Measurements from ENCODE around the gene TBC1D5. TPM values are rescaled to one million over a fixed set of nuclear protein-coding genes. Genes with fewer than 3 reads are reported as not detected.
"Not testable (repeated sequence)": the region's sequence is repeated elsewhere in the genome, so short reads cannot be mapped to it uniquely, and the experiment has no call there.

TBC1D5 gene
- total and polyA plus RNA-seq, 4 donors, result 11.8 to 75.5 (median 34.5) TPM

- peak in 1 of 2 donors; percentile 62 for DNase-seq
- H3K9me3 ChIP-seq (ENCODE audit: control insufficient read depth, low read length), result no peaks in the 10 kb centered on the region
- no peaks in the 10 kb centered on the region for H3K27me3 ChIP-seq (ENCODE audit: control insufficient read depth in 1 of 2, insufficient read depth in 2 of 2, low read length in 1 of 2)
- no peak overlapping the region for H3K27ac ChIP-seq (ENCODE audit: low read depth in 1 of 2, low read length in 2 of 2)
- H3K36me3 ChIP-seq (ENCODE audit: control insufficient read depth in 1 of 2, insufficient read depth in 2 of 2, low read length in 1 of 2), result no peaks in the 10 kb centered on the region
- 83 to 86% methylated on average over 19 of the region's 19 CpGs for WGBS, 2 donors
- intact Hi-C loops (cut with DNase I), result no loop called here
- H3K4me1 ChIP-seq (ENCODE audit: control insufficient read depth in 1 of 2, insufficient read depth in 2 of 2, low read length in 2 of 2), result no peaks in the 10 kb centered on the region
- ATAC-seq (ENCODE audit: low FRiP score), result peak; percentile 35
- no peak overlapping the region for H3K4me3 ChIP-seq (ENCODE audit: low read length in 2 of 2)
These were observed 608.5 kb downstream of the TBC1D5 start for GRCh38 chr3:17133632-17134545.

GRCh38 chr3:17132286-17133115, 609.9 kb downstream of the TBC1D5 start:
- intact Hi-C loops (cut with DNase I), result no loop called here
- Histone ChIP-seq H3K27ac (ENCODE audit: low read depth in 1 of 2, low read length in 2 of 2) (no peak overlapping the region), H3K4me1 (ENCODE audit: control insufficient read depth in 1 of 2, insufficient read depth in 2 of 2, low read length in 2 of 2) (no peaks in the 10 kb centered on the region), H3K27me3 (ENCODE audit: control insufficient read depth in 1 of 2, insufficient read depth in 2 of 2, low read length in 1 of 2) (no peaks in the 10 kb centered on the region), H3K36me3 (ENCODE audit: control insufficient read depth in 1 of 2, insufficient read depth in 2 of 2, low read length in 1 of 2) (no peaks in the 10 kb centered on the region), H3K4me3 (ENCODE audit: low read length in 2 of 2) (no peak overlapping the region), H3K9me3 (ENCODE audit: control insufficient read depth, low read length) (peaks cover 1% of the 10 kb centered on the region)
- no peak for DNase-seq
- 87 to 90% methylated on average over 10 of the region's 10 CpGs for WGBS, 2 donors
- no peak for ATAC-seq (ENCODE audit: low FRiP score)

- Histone ChIP-seq H3K27ac (ENCODE audit: low read depth in 1 of 2, low read length in 2 of 2) (no peak overlapping the region), H3K4me1 (ENCODE audit: control insufficient read depth in 1 of 2, insufficient read depth in 2 of 2, low read length in 2 of 2) (no peaks in the 10 kb centered on the region), H3K4me3 (ENCODE audit: low read length in 2 of 2) (no peak overlapping the region), H3K27me3 (ENCODE audit: control insufficient read depth in 1 of 2, insufficient read depth in 2 of 2, low read length in 1 of 2) (no peaks in the 10 kb centered on the region), H3K36me3 (ENCODE audit: control insufficient read depth in 1 of 2, insufficient read depth in 2 of 2, low read length in 1 of 2) (no peaks in the 10 kb centered on the region), H3K9me3 (ENCODE audit: control insufficient read depth, low read length) (peaks cover 1% of the 10 kb centered on the region)
- DNase-seq (no peak), ATAC-seq (ENCODE audit: low FRiP score) (no peak)
- intact Hi-C loops (cut with DNase I), result no loop called here
- WGBS, 2 donors, result 52 to 55% methylated on average over 3 of the region's 3 CpGs
These were observed 611.5 kb downstream of the TBC1D5 start for GRCh38 chr3:17130956-17131355.

DNA sequence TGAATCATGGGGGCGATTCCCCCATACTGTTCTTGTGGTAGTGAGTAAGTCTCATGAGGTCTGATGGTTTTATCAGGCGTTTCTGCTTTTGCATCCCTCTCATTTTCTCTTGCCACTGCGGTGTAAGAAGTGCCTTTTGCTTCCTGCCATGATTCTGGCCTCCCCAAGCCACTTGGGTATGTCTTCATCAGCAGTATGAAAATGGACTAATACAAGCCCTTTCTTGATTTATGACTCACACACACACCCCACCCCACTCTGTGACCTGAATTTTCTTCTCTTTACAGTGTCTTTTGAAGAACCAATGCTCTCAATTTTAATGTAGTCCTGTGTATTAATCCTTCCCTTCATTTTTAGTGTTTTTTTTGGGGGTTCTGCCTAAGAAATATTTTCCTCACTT, 612.9 kb downstream of the TBC1D5 start:
- Histone ChIP-seq H3K27ac (ENCODE audit: low read depth in 1 of 2, low read length in 2 of 2) (no peak overlapping the region), H3K36me3 (ENCODE audit: control insufficient read depth in 1 of 2, insufficient read depth in 2 of 2, low read length in 1 of 2) (no peaks in the 10 kb centered on the region), H3K4me3 (ENCODE audit: low read length in 2 of 2) (no peak overlapping the region), H3K4me1 (ENCODE audit: control insufficient read depth in 1 of 2, insufficient read depth in 2 of 2, low read length in 2 of 2) (no peaks in the 10 kb centered on the region), H3K27me3 (ENCODE audit: control insufficient read depth in 1 of 2, insufficient read depth in 2 of 2, low read length in 1 of 2) (no peaks in the 10 kb centered on the region), H3K9me3 (ENCODE audit: control insufficient read depth, low read length) (peaks cover 1% of the 10 kb centered on the region)
- 93% methylated on average over 3 of the region's 3 CpGs for WGBS, 2 donors
- intact Hi-C loops (cut with DNase I), result no loop called here
- no peak for DNase-seq
- ATAC-seq (ENCODE audit: low FRiP score), result no peak

DNA sequence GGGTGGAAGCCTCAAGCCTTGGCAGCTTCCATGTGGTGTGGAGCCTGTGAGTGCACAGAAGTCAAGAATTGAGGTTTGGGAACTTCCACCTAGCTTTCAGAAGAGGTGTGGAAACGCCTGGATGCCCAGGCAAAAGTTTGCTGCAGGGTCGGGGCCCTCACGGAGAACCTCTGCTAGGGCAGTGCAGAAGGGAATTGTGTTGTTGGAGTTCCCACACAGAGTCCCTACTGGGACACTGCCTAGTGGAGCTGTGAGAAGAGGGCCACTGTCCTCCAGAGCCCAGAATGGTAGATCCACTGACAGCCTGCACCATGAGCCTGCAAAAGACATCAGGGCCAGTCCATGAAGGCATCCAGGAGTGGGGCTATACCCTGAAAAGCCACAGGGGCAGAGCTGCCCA, 613.8 kb downstream of the TBC1D5 start:
- H3K4me1 ChIP-seq (ENCODE audit: control insufficient read depth in 1 of 2, insufficient read depth in 2 of 2, low read length in 2 of 2); H3K36me3 ChIP-seq (ENCODE audit: control insufficient read depth in 1 of 2, insufficient read depth in 2 of 2, low read length in 1 of 2); DNase-seq; intact Hi-C loops (cut with DNase I); H3K27ac ChIP-seq (ENCODE audit: low read depth in 1 of 2, low read length in 2 of 2); H3K4me3 ChIP-seq (ENCODE audit: low read length in 2 of 2); H3K9me3 ChIP-seq (ENCODE audit: control insufficient read depth, low read length); ATAC-seq (ENCODE audit: low FRiP score); H3K27me3 ChIP-seq (ENCODE audit: control insufficient read depth in 1 of 2, insufficient read depth in 2 of 2, low read length in 1 of 2): not testable (repeated sequence)
- WGBS, 2 donors, result 94 to 95% methylated on average over 3 of the region's 3 CpGs

GRCh38 chr3:17125738-17126442, 616.5 kb downstream of the TBC1D5 start:
- no peak overlapping the region for H3K4me3 ChIP-seq (ENCODE audit: low read length in 2 of 2)
- WGBS, 2 donors, result 67 to 72% methylated on average over 2 of the region's 2 CpGs
- H3K9me3 ChIP-seq (ENCODE audit: control insufficient read depth, low read length), result peaks cover 1% of the 10 kb centered on the region
- no peaks in the 10 kb centered on the region for H3K4me1 ChIP-seq (ENCODE audit: control insufficient read depth in 1 of 2, insufficient read depth in 2 of 2, low read length in 2 of 2)
- no peak for ATAC-seq (ENCODE audit: low FRiP score)
- intact Hi-C loops (cut with DNase I), result no loop called here
- H3K27me3 ChIP-seq (ENCODE audit: control insufficient read depth in 1 of 2, insufficient read depth in 2 of 2, low read length in 1 of 2), result no peaks in the 10 kb centered on the region
- H3K27ac ChIP-seq (ENCODE audit: low read depth in 1 of 2, low read length in 2 of 2), result no peak overlapping the region
- no peak for DNase-seq
- H3K36me3 ChIP-seq (ENCODE audit: control insufficient read depth in 1 of 2, insufficient read depth in 2 of 2, low read length in 1 of 2), result no peaks in the 10 kb centered on the region

GRCh38 chr3:17122758-17123157, 619.7 kb downstream of the TBC1D5 start:
- H3K36me3 ChIP-seq (ENCODE audit: control insufficient read depth in 1 of 2, insufficient read depth in 2 of 2, low read length in 1 of 2), result no peaks in the 10 kb centered on the region
- no peaks in the 10 kb centered on the region for H3K9me3 ChIP-seq (ENCODE audit: control insufficient read depth, low read length)
- no peaks in the 10 kb centered on the region for H3K27me3 ChIP-seq (ENCODE audit: control insufficient read depth in 1 of 2, insufficient read depth in 2 of 2, low read length in 1 of 2)
- WGBS, 2 donors, result 91 to 97% methylated on average over 3 of the region's 3 CpGs
- ATAC-seq (ENCODE audit: low FRiP score) (no peak), DNase-seq (no peak)
- intact Hi-C loops (cut with DNase I), result no loop called here
- H3K4me1 ChIP-seq (ENCODE audit: control insufficient read depth in 1 of 2, insufficient read depth in 2 of 2, low read length in 2 of 2), result no peaks in the 10 kb centered on the region
- H3K4me3 ChIP-seq (ENCODE audit: low read length in 2 of 2), result no peak overlapping the region
- no peak overlapping the region for H3K27ac ChIP-seq (ENCODE audit: low read depth in 1 of 2, low read length in 2 of 2)

GRCh38 chr3:17121336-17121735, 621.1 kb downstream of the TBC1D5 start:
- Histone ChIP-seq H3K4me3 (ENCODE audit: low read length in 2 of 2) (no peak overlapping the region), H3K27me3 (ENCODE audit: control insufficient read depth in 1 of 2, insufficient read depth in 2 of 2, low read length in 1 of 2) (no peaks in the 10 kb centered on the region), H3K4me1 (ENCODE audit: control insufficient read depth in 1 of 2, insufficient read depth in 2 of 2, low read length in 2 of 2) (no peaks in the 10 kb centered on the region), H3K9me3 (ENCODE audit: control insufficient read depth, low read length) (no peaks in the 10 kb centered on the region), H3K36me3 (ENCODE audit: control insufficient read depth in 1 of 2, insufficient read depth in 2 of 2, low read length in 1 of 2) (no peaks in the 10 kb centered on the region), H3K27ac (ENCODE audit: low read depth in 1 of 2, low read length in 2 of 2) (no peak overlapping the region)
- intact Hi-C loops (cut with DNase I), result no loop called here
- no peak for ATAC-seq (ENCODE audit: low FRiP score)
- WGBS, 2 donors, result 84 to 88% methylated on average over 2 of the region's 2 CpGs
- DNase-seq, result no peak

All from aorta (tissue), 5 donors.